Measurements from ENCODE around the gene TRERF1. TPM values are rescaled to one million over a fixed set of nuclear protein-coding genes. Genes with fewer than 3 reads are reported as not detected.

TRERF1 gene
- total and polyA plus RNA-seq, 7 donors = 0.21 to 0.99 (median 0.44) TPM

GRCh38 chr6:42313038-42313437 lies 138.7 kb downstream of the TRERF1 start:
- 70 to 79% (median 75%) methylated on average over 6 of the region's 6 CpGs for WGBS, 3 donors
- Histone ChIP-seq H3K36me3 (ENCODE audit: insufficient read depth in 1 of 2, low read depth in 1 of 2) (no peaks in the 10 kb centered on the region), H3K27ac (no peak overlapping the region), H3K4me3 (no peak overlapping the region), H3K27me3 (ENCODE audit: insufficient read depth in 3 of 3, low read length in 2 of 3) (no peaks in the 10 kb centered on the region), H3K9me3 (no peaks in the 10 kb centered on the region), H3K4me1 (no peaks in the 10 kb centered on the region)
- DNase-seq = no peak
- TF ChIP-seq, protein P1, sequence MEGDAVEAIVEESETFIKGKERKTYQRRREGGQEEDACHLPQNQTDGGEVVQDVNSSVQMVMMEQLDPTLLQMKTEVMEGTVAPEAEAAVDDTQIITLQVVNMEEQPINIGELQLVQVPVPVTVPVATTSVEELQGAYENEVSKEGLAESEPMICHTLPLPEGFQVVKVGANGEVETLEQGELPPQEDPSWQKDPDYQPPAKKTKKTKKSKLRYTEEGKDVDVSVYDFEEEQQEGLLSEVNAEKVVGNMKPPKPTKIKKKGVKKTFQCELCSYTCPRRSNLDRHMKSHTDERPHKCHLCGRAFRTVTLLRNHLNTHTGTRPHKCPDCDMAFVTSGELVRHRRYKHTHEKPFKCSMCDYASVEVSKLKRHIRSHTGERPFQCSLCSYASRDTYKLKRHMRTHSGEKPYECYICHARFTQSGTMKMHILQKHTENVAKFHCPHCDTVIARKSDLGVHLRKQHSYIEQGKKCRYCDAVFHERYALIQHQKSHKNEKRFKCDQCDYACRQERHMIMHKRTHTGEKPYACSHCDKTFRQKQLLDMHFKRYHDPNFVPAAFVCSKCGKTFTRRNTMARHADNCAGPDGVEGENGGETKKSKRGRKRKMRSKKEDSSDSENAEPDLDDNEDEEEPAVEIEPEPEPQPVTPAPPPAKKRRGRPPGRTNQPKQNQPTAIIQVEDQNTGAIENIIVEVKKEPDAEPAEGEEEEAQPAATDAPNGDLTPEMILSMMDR (IDR thresholded peaks at IDR 0.05) = no peak
- intact Hi-C loops (cut with DNase I) = no loop called here
- no peak for ATAC-seq

- ATAC-seq (no peak), DNase-seq (no peak)
- H3K27me3 ChIP-seq (ENCODE audit: insufficient read depth in 3 of 3, low read length in 2 of 3) = no peaks in the 10 kb centered on the region
- TF ChIP-seq, protein P1 (IDR thresholded peaks at IDR 0.05) = no peak
- H3K36me3 ChIP-seq (ENCODE audit: insufficient read depth in 1 of 2, low read depth in 1 of 2) = no peaks in the 10 kb centered on the region
- no peaks in the 10 kb centered on the region for H3K4me1 ChIP-seq
- 73 to 81% (median 75%) methylated on average over 2 of the region's 2 CpGs for WGBS, 3 donors
- intact Hi-C loops (cut with DNase I) = no loop called here
- H3K27ac ChIP-seq = no peak overlapping the region
- no peak overlapping the region for H3K4me3 ChIP-seq
- H3K9me3 ChIP-seq = no peaks in the 10 kb centered on the region
Observed at GRCh38 chr6:42307141-42307470, 144.6 kb downstream of the TRERF1 start.

- Histone ChIP-seq H3K36me3 (ENCODE audit: insufficient read depth in 1 of 2, low read depth in 1 of 2) (no peaks in the 10 kb centered on the region), H3K4me1 (no peaks in the 10 kb centered on the region), H3K27me3 (ENCODE audit: insufficient read depth in 3 of 3, low read length in 2 of 3) (no peaks in the 10 kb centered on the region), H3K4me3 (no peak overlapping the region), H3K27ac (no peak overlapping the region), H3K9me3 (no peaks in the 10 kb centered on the region)
- TF ChIP-seq, protein P1 (IDR thresholded peaks at IDR 0.05) = no peak
- no peak for ATAC-seq
- intact Hi-C loops (cut with DNase I) = no loop called here
- no peak for DNase-seq
- 83 to 85% (median 84%) methylated on average over 7 of the region's 7 CpGs for WGBS, 3 donors
Observed at GRCh38 chr6:42306439-42307140, 145.1 kb downstream of the TRERF1 start.

DNA sequence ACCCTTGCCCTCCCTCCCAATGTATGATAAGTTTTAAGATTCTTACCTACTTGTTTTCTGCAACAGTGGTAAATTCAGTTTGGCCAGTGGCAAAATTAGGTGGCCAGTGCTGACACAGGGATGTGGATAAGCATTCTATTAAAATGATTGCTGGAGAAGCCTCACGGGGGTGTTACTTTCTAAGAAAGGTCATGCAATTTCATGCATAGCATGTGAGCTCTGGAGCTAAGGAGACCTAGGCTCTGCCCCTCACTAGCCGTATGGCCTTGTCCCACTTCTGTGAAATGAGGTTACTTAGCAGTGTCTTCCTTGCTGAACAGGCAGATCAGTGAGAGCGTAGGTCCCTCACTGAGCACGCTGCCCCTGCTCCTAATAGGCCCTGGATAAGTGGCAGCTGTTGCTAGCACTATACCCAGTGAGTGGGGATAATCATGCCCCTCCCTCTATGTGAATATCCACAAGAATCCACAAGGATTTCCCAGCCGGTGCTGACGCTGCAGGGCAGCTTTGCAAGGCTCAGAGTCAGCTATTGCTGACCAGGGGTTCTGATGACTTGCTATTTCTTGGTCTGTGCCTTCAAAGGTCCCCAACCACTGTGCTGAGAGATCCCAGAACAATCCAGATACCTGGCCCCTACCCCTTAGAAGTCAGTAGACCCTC lies 147.5 kb downstream of the TRERF1 start:
- TF ChIP-seq, protein P1 (IDR thresholded peaks at IDR 0.05) = no peak
- Histone ChIP-seq H3K36me3 (ENCODE audit: insufficient read depth in 1 of 2, low read depth in 1 of 2) (no peaks in the 10 kb centered on the region), H3K4me1 (no peaks in the 10 kb centered on the region), H3K27ac (no peak overlapping the region), H3K9me3 (no peaks in the 10 kb centered on the region), H3K27me3 (ENCODE audit: insufficient read depth in 3 of 3, low read length in 2 of 3) (no peaks in the 10 kb centered on the region), H3K4me3 (no peak overlapping the region)
- ATAC-seq (no peak), DNase-seq (no peak)
- WGBS, 3 donors = 56 to 58% (median 57%) methylated on average over 6 of the region's 6 CpGs
- intact Hi-C loops (cut with DNase I) = no loop called here
